Gastroesophageal sphincter (tissue), 4 donors: ENCODE measurements around the gene HES3. TPM values are rescaled to one million over a fixed set of nuclear protein-coding genes. Genes with fewer than 3 reads are reported as not detected.

Source experiments
- ATAC-seq: fragments of 150-250 bp; one replicate; pipeline ENCODE4 v1.9.1; 2016; ENCODE audit warnings: mild to moderate bottlenecking, moderate library complexity
- H3K27ac ChIP-seq, 4 donors: fragments of 200-600 bp; sonication (generic) in 3 of 4; 1 replicate in 3 of 4; 2 replicates in 1 of 4; pipeline ENCODE4 v1.5.1; 2016 to 2019
- H3K27me3 ChIP-seq: fragments of 200-600 bp; sonication (generic); one replicate; pipeline ENCODE4 v1.5.1; 2019
- H3K36me3 ChIP-seq, 2 donors: fragments of 200-600 bp; sonication (generic); one replicate each; pipeline ENCODE4 v1.5.1; 2019; ENCODE audit warnings: control low read depth in 1 of 2
- H3K4me1 ChIP-seq, 3 donors: fragments of 200-600 bp; sonication (generic); 1 replicate in 2 of 3; 2 replicates in 1 of 3; pipeline ENCODE4 v1.5.1; 2016 to 2019; ENCODE audit warnings: control low read depth in 2 of 3
- H3K4me3 ChIP-seq, 2 donors: fragments of 200-600 bp; sonication (generic); one replicate each; pipeline ENCODE4 v1.5.1; 2019; ENCODE audit warnings: mild to moderate bottlenecking in 1 of 2, moderate library complexity in 1 of 2
- H3K9me3 ChIP-seq, 3 donors: fragments of 200-600 bp; sonication (generic); one replicate each; pipeline ENCODE4 v1.5.1; 2017 to 2019; ENCODE audit warnings: control low read depth in 2 of 3
- EP300 ChIP-seq: sonication (generic); formaldehyde crosslinking; IDR thresholded peaks from one replicate; pipeline ENCODE4 v1.6.1; 2017; ENCODE audit warnings: antibody characterized with exemption, mild to moderate bottlenecking
- POLR2A ChIP-seq, 2 donors: fragments of 450-650 bp; IDR thresholded peaks; one replicate each; pipeline ENCODE4 v1.6.1; 2017; ENCODE audit warnings: antibody characterized with exemption in 2 of 2, mild to moderate bottlenecking in 2 of 2, moderate library complexity in 1 of 2
- POLR2AphosphoS5 ChIP-seq: sonication (generic); formaldehyde crosslinking; IDR thresholded peaks from one replicate; pipeline ENCODE4 v1.6.1; 2017; ENCODE audit warnings: antibody characterized with exemption
- WGBS, 2 donors: methylation state at CpG; one replicate each; pipeline ENCODE4 v1.1.5; 2018; ENCODE audit warnings: low coverage in 1 of 2; 5-methylcytosine and 5-hydroxymethylcytosine counted together
- total RNA-seq, 4 donors: library from RNA; depleted of rRNA; stranded (reverse); fragments of >200 nt; gene quantifications; one replicate each; pipeline ENCODE4 v1.1.0, GENCODE V29; 2016
- TF ChIP-seq, protein P1 (sequence below), 4 experiments: fragments of 200-600 bp in 2 of 4; fragments of 450-650 bp in 2 of 4; sonication (generic) in 1 of 4; IDR thresholded peaks; one replicate each; pipeline ENCODE4 v1.5.1; 2017 to 2019; ENCODE audit warnings: antibody characterized with exemption in 4 of 4, mild to moderate bottlenecking in 2 of 4, moderate library complexity in 2 of 4

Gene HES3
- total RNA-seq, 4 donors from 2014 or later: not detected

DNA sequence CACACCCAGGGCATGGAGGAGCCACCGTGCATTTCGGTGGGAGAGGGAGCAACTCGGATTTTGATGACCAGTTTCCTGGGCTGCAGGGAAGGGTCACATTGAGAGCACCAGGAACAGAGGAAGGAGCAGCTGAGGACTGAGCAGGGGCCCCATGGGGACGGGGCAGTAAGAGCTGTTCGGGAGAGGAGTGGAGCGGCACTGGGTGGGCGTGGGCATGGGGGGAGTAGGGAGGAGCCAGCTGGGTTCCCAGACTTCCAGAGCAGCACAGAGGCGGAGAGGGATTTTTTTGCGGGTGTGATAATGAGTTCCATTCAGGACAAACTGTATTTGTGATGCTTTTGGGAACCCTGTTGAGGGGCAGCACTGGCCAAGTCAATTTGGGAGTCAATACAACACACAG lies 34.3 kb downstream of the HES3 start:
- no peaks in the 10 kb centered on the region for H3K27me3 ChIP-seq
- WGBS, 2 donors: 89 to 92% methylated on average over 5 to 8 of the region's 9 CpGs
- TF ChIP-seq EP300: no peak
- TF ChIP-seq POLR2A (IDR thresholded peaks at IDR 0.05): no peak
- TF ChIP-seq, protein P1, sequence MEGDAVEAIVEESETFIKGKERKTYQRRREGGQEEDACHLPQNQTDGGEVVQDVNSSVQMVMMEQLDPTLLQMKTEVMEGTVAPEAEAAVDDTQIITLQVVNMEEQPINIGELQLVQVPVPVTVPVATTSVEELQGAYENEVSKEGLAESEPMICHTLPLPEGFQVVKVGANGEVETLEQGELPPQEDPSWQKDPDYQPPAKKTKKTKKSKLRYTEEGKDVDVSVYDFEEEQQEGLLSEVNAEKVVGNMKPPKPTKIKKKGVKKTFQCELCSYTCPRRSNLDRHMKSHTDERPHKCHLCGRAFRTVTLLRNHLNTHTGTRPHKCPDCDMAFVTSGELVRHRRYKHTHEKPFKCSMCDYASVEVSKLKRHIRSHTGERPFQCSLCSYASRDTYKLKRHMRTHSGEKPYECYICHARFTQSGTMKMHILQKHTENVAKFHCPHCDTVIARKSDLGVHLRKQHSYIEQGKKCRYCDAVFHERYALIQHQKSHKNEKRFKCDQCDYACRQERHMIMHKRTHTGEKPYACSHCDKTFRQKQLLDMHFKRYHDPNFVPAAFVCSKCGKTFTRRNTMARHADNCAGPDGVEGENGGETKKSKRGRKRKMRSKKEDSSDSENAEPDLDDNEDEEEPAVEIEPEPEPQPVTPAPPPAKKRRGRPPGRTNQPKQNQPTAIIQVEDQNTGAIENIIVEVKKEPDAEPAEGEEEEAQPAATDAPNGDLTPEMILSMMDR (IDR thresholded peaks at IDR 0.05): no peak
- TF ChIP-seq POLR2AphosphoS5: no peak
- ATAC-seq: no peak
- no peak overlapping the region for H3K4me3 ChIP-seq
- H3K36me3 ChIP-seq: no peaks in the 10 kb centered on the region
- H3K9me3 ChIP-seq: no peaks in the 10 kb centered on the region
- no peak overlapping the region for H3K27ac ChIP-seq
- peaks cover 0 to 19% (median 12%) of the 10 kb centered on the region in 3 donors for H3K4me1 ChIP-seq

DNA sequence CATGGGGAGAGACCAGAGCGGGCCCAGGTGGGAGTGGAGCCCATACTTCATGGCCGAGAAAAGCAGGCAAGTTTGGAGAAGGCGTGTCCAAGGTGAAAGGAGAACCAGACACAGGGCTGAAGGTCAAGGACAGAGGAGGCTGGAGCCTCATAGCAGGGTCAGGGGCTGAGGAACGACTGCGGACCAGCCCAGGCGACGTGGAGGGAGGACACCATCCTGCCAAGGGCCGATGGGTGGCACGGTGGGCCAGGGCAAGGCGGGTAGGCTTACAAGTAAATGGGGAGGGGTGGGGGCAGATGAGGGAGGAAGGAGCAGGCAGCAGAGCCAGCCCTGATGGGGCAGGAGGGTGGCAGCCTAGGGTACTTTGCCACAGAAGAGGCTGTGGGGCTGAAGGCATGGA lies 35.1 kb downstream of the HES3 start:
- ATAC-seq: no peak
- Histone ChIP-seq H3K36me3 (no peaks in the 10 kb centered on the region), H3K27me3 (no peaks in the 10 kb centered on the region), H3K27ac (no peak overlapping the region), H3K4me3 (no peak overlapping the region), H3K4me1 (peaks cover 0 to 15% (median 12%) of the 10 kb centered on the region in 3 donors), H3K9me3 (no peaks in the 10 kb centered on the region)
- WGBS, 2 donors: 90% methylated on average over 7 to 10 of the region's 10 CpGs
- no peak for TF ChIP-seq EP300
- TF ChIP-seq POLR2A (IDR thresholded peaks at IDR 0.05): no peak
- TF ChIP-seq, protein P1 (IDR thresholded peaks at IDR 0.05): no peak
- no peak for TF ChIP-seq POLR2AphosphoS5

DNA sequence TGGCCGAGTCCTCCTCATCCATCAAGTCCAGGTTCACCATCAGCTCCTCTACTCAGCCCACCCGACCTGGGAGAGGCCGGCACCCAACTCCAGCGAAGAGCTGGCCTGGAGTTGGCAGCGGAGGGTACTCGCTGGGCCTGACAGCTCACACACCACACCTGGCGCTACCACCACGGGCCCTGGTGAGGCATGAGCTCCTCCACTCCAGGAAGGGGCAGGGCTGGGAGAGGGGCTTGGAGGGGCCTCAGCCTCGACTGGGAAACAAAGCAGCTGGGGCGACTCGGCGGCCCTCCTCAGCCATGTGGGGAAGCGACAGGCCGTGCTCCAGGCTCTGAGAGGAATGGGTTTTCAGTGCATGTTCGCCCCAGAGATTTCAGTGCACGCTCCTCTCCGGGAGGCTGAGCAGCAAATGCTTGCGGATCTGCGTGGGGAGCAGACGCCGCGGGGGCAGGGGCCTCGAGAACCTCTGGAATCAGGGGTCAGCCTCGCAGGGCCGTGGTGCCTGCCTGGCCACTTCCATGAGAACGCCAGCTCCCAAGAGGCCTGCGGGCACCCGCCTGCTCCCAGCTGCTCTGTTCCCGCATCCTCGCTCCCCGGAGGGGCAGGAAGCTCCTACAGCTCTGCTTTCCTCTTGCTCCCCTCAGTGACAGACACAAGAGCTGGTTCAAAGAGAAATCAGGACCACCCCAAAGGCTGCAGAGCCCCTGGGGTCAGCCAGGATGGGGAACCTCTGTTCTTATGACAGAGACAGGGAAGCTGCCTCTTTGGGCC lies 35.8 kb downstream of the HES3 start:
- no peak overlapping the region for H3K27ac ChIP-seq
- no CpG with 5 or more reads among the region's 31 CpGs for WGBS, 2 donors

DNA sequence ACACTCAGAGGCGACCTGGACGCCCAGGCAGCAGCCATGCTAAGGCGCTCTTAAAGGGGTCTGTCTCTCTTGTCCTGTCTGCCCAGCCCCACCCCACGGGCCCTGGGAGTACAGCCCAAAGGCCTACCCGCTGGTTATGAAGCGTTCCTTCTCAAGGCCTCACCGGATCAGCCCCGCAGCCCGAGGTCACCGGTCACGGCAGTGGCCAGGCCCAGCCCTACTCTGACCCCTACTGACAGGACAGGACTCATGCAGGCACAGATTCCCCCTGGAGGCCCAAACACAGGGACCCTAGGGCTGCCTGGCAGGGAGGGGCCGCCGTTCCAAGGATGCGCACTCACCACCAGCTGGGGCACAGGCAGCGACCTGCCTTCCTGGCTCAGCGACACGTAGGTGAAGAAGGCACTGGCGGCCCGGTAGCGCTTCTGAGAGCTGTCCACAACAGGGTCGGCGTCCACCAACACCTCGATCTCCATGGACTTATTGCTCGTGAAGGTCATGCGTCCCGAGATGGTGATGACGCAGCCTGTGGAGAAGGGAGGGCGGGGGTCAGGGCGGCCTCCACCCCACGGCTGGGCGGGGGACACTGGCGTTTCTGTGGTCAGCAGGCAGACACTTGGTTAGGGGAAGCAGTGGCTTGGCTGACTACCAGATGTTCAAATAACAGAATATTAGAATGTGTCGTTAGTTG lies 36.9 kb downstream of the HES3 start:
- no peaks in the 10 kb centered on the region for H3K9me3 ChIP-seq
- H3K27me3 ChIP-seq: no peaks in the 10 kb centered on the region
- no peak overlapping the region for H3K4me3 ChIP-seq
- ATAC-seq: no peak
- H3K27ac ChIP-seq: no peak overlapping the region
- WGBS, 2 donors: 75 to 80% methylated on average over 1 to 2 of the region's 33 CpGs
- no peaks in the 10 kb centered on the region for H3K36me3 ChIP-seq
- peaks cover 0 to 12% (median 10%) of the 10 kb centered on the region in 3 donors for H3K4me1 ChIP-seq
- TF ChIP-seq, protein P1 (IDR thresholded peaks at IDR 0.05): peak in 2 of 4 experiments; percentile 17 to 53
- no peak for TF ChIP-seq POLR2AphosphoS5

More for the DNA sequence above, 35.8 kb downstream of the HES3 start:
- Histone ChIP-seq H3K4me3 (no peak overlapping the region), H3K27me3 (no peaks in the 10 kb centered on the region), H3K4me1 (peaks cover 0 to 15% (median 12%) of the 10 kb centered on the region in 3 donors), H3K9me3 (no peaks in the 10 kb centered on the region), H3K36me3 (no peaks in the 10 kb centered on the region)
- no peak for ATAC-seq
- TF ChIP-seq POLR2AphosphoS5 (no peak), POLR2A (IDR thresholded peaks at IDR 0.05) (no peak), EP300 (no peak)
- TF ChIP-seq, protein P1 (IDR thresholded peaks at IDR 0.05): no peak
